Activated CD8-positive, alpha-beta memory T cell treated with anti-CD3 and anti-CD28 coated beads for 24 hours (primary cell): ENCODE results near the gene PLAU.
A peak's percentile ranks its signal among the peaks of the same experiment; 100 is the strongest.
"Not testable (repeated sequence)": the region's sequence is repeated elsewhere in the genome, so short reads cannot be mapped to it uniquely, and the experiment has no call there.

Source experiments
- DNase-seq: peaks from one replicate; pipeline ENCODE4 v3.0.0-alpha.2; 2020

PLAU gene

GRCh38 chr10:73899423-73899822, 11.5 kb upstream of the PLAU start:
- no peak for DNase-seq

- no peak for DNase-seq
Observed at GRCh38 chr10:73900064-73900463, 10.9 kb upstream of the PLAU start.

- DNase-seq: no peak
Observed at GRCh38 chr10:73901261-73901660, 9.7 kb upstream of the PLAU start.

- no peak for DNase-seq
Observed at GRCh38 chr10:73902351-73902750, 8.6 kb upstream of the PLAU start.

GRCh38 chr10:73905256-73906020, 5.5 kb upstream of the PLAU start:
- no peak for DNase-seq

- no peak for DNase-seq
Observed at GRCh38 chr10:73906524-73907447, 4.1 kb upstream of the PLAU start.

- DNase-seq: no peak
Observed at GRCh38 chr10:73907841-73908517, 3.0 kb upstream of the PLAU start.

GRCh38 chr10:73908853-73909539, 1.9 kb upstream of the PLAU start:
- peak; percentile 72 for DNase-seq

- DNase-seq: no peak
Observed at GRCh38 chr10:73909540-73910115, 1.3 kb upstream of the PLAU start.

- no peak for DNase-seq
Observed at GRCh38 chr10:73910401-73910763, 550 bp upstream of the PLAU start.

GRCh38 chr10:73911553-73912004, 647 bp downstream of the PLAU start:
- DNase-seq: no peak

- DNase-seq: no peak
Observed at GRCh38 chr10:73914036-73914435, 3.1 kb downstream of the PLAU start.

- DNase-seq: no peak
Observed at GRCh38 chr10:73915206-73915851, 4.4 kb downstream of the PLAU start.

GRCh38 chr10:73916761-73917470, 6.0 kb downstream of the PLAU start:
- no peak for DNase-seq

- no peak for DNase-seq
Observed at GRCh38 chr10:73917566-73918305, 6.8 kb downstream of the PLAU start.

GRCh38 chr10:73919481-73919880, 8.5 kb downstream of the PLAU start:
- DNase-seq: not testable (repeated sequence)

- DNase-seq: no peak
Observed at GRCh38 chr10:73920089-73920488, 9.2 kb downstream of the PLAU start.

- peak; percentile 61 for DNase-seq
Observed at GRCh38 chr10:73922007-73922863, 11.3 kb downstream of the PLAU start.

- DNase-seq: no peak
Observed at GRCh38 chr10:73922864-73923133, 11.9 kb downstream of the PLAU start.
